NT2/D1 (cell line): ENCODE results near the gene CASP9.
"Not testable (repeated sequence)": the region's sequence is repeated elsewhere in the genome, so short reads cannot be mapped to it uniquely, and the experiment has no call there.

Source experiments
- DNase-seq: peaks from one replicate; pipeline ENCODE4 v3.0.0-alpha.2; 2011; ENCODE audit warnings: low read depth, low spot score
- H3K27me3 ChIP-seq: 2 replicates; pipeline ENCODE4 v1.6.0; 2011; ENCODE audit warnings: mild to moderate bottlenecking; ENCODE audit not compliant: insufficient read length, insufficient read depth
- H3K36me3 ChIP-seq: 2 replicates; pipeline ENCODE4 v1.6.1; 2011; ENCODE audit warnings: mild to moderate bottlenecking, low read length, mixed read lengths; ENCODE audit not compliant: insufficient read depth, insufficient read length
- H3K4me1 ChIP-seq: 2 replicates; pipeline ENCODE4 v1.5.1; 2011; ENCODE audit not compliant: insufficient read depth, insufficient read length
- H3K4me3 ChIP-seq: 2 replicates; pipeline ENCODE4 v1.5.1; 2011; ENCODE audit warnings: low read depth; ENCODE audit not compliant: insufficient read length
- H3K9ac ChIP-seq: 2 replicates; pipeline ENCODE4 v1.6.0; 2011; ENCODE audit warnings: low read depth; ENCODE audit not compliant: insufficient read length
- H3K9me3 ChIP-seq: 2 replicates; pipeline ENCODE4 v1.5.1; 2011; ENCODE audit warnings: mild to moderate bottlenecking, low read length; ENCODE audit not compliant: insufficient read depth
- SUZ12 ChIP-seq: IDR thresholded peaks from 2 replicates; pipeline ENCODE4 v1.6.1; 2011; ENCODE audit not compliant: insufficient read length, insufficient read depth; ENCODE audit errors: extremely low read depth
- YY1 ChIP-seq: IDR thresholded peaks from 2 replicates; pipeline ENCODE4 v1.6.1; 2011; ENCODE audit not compliant: insufficient read length, insufficient read depth
- ZNF274 ChIP-seq: IDR thresholded peaks from 2 replicates; pipeline ENCODE4 v1.6.1; 2011; ENCODE audit warnings: mild to moderate bottlenecking, low read depth, low read length

The CASP9 gene

DNA sequence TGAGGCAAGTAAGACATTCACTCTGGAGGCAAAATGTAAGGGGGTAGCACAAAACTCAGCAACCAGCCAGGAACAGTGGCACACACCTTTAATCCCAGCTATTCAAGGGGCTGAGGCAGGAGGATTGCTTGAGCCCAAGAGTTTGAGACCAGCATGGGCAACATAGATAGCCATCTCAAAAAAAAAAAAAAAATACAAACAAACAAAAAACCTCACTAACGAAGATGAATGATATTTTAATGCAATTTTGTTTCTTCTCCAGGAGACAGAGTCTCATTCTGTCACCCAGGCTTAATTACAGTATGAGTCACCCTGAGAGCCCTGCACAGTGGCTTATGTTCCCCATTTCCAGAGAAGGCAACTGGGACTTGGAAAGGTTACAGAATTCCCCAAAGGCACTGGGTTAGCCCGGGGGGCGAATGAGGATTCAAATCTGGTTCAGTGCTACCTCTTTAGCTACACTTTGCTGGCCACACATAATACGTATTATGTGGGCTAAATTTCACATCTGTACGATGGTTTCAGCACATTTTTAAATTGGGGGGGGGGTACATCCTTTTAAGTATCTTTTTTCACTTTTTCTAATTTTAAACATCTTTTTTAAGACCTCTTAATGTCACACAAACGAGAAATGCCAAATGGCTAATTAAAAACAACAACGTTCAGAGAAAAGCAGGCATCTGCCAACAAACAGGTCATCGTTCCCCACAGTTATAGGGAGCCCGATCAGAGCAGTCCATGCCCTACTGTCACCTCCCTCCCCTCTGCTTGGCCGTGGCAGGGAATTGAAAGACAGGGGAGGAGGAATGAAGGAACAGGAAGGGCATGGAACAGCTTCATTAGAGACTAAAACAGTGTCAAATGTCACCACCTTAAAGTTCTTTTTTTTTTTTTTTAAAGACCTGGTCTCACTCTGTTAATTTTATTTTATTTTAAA lies 64.0 kb downstream of the CASP9 start:
- no peaks in the 10 kb centered on the region for H3K9me3 ChIP-seq
- H3K4me3 ChIP-seq, result no peak overlapping the region
- no peak overlapping the region for H3K9ac ChIP-seq
- TF ChIP-seq ZNF274, result no peak
- TF ChIP-seq SUZ12, result no peak
- H3K36me3 ChIP-seq, result no peaks in the 10 kb centered on the region
- no peak for DNase-seq
- H3K27me3 ChIP-seq, result no peaks in the 10 kb centered on the region
- H3K4me1 ChIP-seq, result no peaks in the 10 kb centered on the region

DNA sequence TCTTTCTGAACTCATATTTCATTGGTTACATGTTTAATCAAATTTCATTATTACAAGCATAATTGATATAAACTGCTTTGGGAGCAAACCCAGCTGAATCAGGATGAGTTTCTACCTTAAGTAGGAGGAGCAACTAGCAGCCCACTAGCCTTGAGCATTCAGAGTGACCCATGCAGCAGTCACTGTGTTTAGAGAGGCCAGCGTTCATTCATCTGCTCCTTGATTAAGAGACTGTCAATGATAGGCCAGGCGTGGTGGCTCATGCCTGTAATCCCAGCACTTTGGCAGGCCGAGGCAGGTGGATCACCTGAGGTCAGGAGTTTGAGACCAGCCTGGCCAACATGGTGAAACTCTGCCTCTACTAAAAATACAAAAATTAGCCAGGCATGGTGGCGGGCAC lies 65.6 kb downstream of the CASP9 start:
- not testable (repeated sequence) for DNase-seq, H3K9me3 ChIP-seq, H3K9ac ChIP-seq, H3K36me3 ChIP-seq, H3K27me3 ChIP-seq, H3K4me3 ChIP-seq, H3K4me1 ChIP-seq

DNA sequence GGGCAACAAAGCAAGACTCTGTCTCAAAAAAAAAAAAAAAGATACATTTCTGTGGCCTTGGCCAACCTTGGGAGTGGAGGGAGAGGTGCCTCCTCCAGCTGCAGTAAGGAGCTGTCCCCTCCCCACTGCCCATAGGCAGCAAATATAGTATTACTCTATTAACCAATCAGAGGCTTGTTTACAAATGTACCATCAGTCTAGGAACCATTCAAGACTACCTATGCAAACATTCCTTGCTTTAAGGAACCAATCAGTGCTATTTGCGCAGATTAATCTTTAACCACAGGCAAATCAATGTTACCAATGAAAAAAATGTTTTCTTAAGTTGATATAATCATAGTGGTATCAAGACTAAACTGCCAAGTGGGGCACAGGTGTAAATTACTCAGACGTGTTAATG lies 66.4 kb downstream of the CASP9 start:
- DNase-seq, result no peak
- Histone ChIP-seq H3K9ac (no peak overlapping the region), H3K4me3 (no peak overlapping the region), H3K9me3 (no peaks in the 10 kb centered on the region), H3K36me3 (no peaks in the 10 kb centered on the region), H3K4me1 (no peaks in the 10 kb centered on the region), H3K27me3 (no peaks in the 10 kb centered on the region)
- TF ChIP-seq YY1 (no peak), SUZ12 (no peak), ZNF274 (no peak)

DNA sequence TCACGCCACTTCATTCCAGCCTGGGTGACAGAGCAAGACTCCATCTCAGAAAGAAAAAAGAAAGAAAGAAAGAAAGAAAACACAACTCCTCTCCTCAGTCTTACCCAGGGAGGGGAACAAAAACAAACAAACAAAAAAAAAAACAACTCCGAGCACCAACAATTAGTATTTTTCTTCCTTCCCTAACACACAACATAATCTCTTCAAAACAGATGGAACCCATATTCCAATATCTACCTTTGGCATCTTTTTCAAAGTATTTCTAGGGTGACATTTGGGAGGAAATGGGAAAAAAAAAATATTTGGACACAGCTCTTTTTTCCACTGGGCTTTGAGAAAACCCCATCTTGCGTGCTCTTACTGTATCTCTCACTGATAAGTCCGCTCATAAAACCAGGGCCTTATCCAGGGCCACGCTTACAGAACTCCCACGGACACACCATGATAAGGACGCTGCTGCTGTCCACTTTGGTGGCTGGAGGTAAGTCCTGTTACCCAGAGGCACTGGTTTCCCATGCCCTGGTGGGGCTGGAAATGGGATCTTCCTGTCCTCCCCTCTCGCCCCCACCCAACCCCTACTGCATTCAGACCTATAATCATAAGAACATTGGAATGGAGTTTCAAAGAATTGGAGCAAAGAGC lies 67.6 kb downstream of the CASP9 start, which contains the start of gene CELA2A:
TSS of gene CELA2A (plus strand) at position 420 of the 642 bp plus-strand sequence. CDS start at position 442, 22 bp downstream.
- no peak within 1 kb of the TSS for H3K4me3 ChIP-seq
- TF ChIP-seq ZNF274, result no peak
- no peak for TF ChIP-seq YY1
- TF ChIP-seq SUZ12, result no peak

GRCh38 chr1:15455522-15455921 lies 68.5 kb downstream of the CASP9 start:
- DNase-seq, result no peak
- TF ChIP-seq YY1, result no peak
- no peak for TF ChIP-seq SUZ12
- no peak for TF ChIP-seq ZNF274
- no peak overlapping the region for H3K4me3 ChIP-seq
- no peak overlapping the region for H3K9ac ChIP-seq
- H3K36me3 ChIP-seq, result no peaks in the 10 kb centered on the region
- H3K9me3 ChIP-seq, result no peaks in the 10 kb centered on the region
- no peaks in the 10 kb centered on the region for H3K27me3 ChIP-seq
- no peaks in the 10 kb centered on the region for H3K4me1 ChIP-seq

More for the DNA sequence above, 67.6 kb downstream of the CASP9 start, which contains the start of gene CELA2A:
- no peaks in the 10 kb centered on the region for H3K9me3 ChIP-seq
- no peaks in the 10 kb centered on the region for H3K27me3 ChIP-seq
- no peaks in the 10 kb centered on the region for H3K36me3 ChIP-seq
- H3K4me1 ChIP-seq, result no peaks in the 10 kb centered on the region
- no peak within 1 kb of the TSS for H3K9ac ChIP-seq
- no peak for DNase-seq

GRCh38 chr1:15454256-15454655 lies 69.8 kb downstream of the CASP9 start:
- Histone ChIP-seq H3K4me3 (no peak overlapping the region), H3K36me3 (no peaks in the 10 kb centered on the region), H3K9ac (no peak overlapping the region), H3K4me1 (no peaks in the 10 kb centered on the region), H3K9me3 (no peaks in the 10 kb centered on the region), H3K27me3 (no peaks in the 10 kb centered on the region)
- DNase-seq, result no peak
- TF ChIP-seq ZNF274, result no peak
- TF ChIP-seq YY1, result no peak
- TF ChIP-seq SUZ12, result no peak

- Histone ChIP-seq H3K9me3 (no peaks in the 10 kb centered on the region), H3K36me3 (no peaks in the 10 kb centered on the region), H3K4me3 (no peak overlapping the region), H3K4me1 (no peaks in the 10 kb centered on the region), H3K9ac (no peak overlapping the region), H3K27me3 (no peaks in the 10 kb centered on the region)
- TF ChIP-seq YY1 (no peak), SUZ12 (no peak), ZNF274 (no peak)
- no peak for DNase-seq
Observed at GRCh38 chr1:15453734-15454133, 70.3 kb downstream of the CASP9 start.
